ENCODE measurements around the gene TFIP11.

Gene TFIP11

DNA sequence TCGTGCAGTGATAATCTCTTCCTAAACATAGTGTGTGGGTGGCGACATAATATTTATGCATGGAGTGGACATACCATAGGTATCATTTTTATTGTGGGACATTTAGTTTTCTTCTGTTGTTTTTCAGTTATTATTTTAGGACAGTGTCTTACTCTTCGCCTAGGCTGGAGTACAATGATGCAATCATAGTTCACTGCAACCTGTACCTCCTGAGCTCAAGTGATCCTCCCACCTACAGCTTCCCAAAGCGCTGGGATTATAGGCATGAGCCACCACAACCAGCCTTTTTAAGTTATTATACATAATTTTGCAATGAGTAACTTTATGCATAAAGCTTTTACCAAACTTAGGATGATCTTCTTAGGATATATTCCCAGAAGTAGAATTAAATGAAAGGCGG lies 25.9 kb downstream of the TFIP11 start:
- Histone ChIP-seq H3K4me3 (replicated peaks; ENCODE audit: insufficient read depth, low read length) (no peak overlapping the region), H3K27me3 (ENCODE audit: insufficient read depth, poor library complexity, severe bottlenecking) (no peaks in the 10 kb centered on the region), H3K27ac (replicated peaks) (no peak overlapping the region)
- no peak for DNase-seq (ENCODE audit: low read depth in 1 of 2, low spot score in 1 of 2)
- TF ChIP-seq SPI1 (IDR thresholded peaks at IDR 0.05; ENCODE audit: borderline replicate concordance, low read depth) (no peak), CTCF (IDR thresholded peaks at IDR 0.05; ENCODE audit: insufficient read depth, low read length) (no peak), POLR2AphosphoS5 (IDR thresholded peaks at IDR 0.05; ENCODE audit: low read depth) (no peak), GABPA (IDR thresholded peaks at IDR 0.05; ENCODE audit: low read depth) (no peak)
- TF ChIP-seq, protein P1, sequence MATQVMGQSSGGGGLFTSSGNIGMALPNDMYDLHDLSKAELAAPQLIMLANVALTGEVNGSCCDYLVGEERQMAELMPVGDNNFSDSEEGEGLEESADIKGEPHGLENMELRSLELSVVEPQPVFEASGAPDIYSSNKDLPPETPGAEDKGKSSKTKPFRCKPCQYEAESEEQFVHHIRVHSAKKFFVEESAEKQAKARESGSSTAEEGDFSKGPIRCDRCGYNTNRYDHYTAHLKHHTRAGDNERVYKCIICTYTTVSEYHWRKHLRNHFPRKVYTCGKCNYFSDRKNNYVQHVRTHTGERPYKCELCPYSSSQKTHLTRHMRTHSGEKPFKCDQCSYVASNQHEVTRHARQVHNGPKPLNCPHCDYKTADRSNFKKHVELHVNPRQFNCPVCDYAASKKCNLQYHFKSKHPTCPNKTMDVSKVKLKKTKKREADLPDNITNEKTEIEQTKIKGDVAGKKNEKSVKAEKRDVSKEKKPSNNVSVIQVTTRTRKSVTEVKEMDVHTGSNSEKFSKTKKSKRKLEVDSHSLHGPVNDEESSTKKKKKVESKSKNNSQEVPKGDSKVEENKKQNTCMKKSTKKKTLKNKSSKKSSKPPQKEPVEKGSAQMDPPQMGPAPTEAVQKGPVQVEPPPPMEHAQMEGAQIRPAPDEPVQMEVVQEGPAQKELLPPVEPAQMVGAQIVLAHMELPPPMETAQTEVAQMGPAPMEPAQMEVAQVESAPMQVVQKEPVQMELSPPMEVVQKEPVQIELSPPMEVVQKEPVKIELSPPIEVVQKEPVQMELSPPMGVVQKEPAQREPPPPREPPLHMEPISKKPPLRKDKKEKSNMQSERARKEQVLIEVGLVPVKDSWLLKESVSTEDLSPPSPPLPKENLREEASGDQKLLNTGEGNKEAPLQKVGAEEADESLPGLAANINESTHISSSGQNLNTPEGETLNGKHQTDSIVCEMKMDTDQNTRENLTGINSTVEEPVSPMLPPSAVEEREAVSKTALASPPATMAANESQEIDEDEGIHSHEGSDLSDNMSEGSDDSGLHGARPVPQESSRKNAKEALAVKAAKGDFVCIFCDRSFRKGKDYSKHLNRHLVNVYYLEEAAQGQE (IDR thresholded peaks at IDR 0.05; ENCODE audit: insufficient replicate concordance, low read depth), result no peak

GRCh38 chr22:26485806-26486390 lies 26.4 kb downstream of the TFIP11 start:
- no peaks in the 10 kb centered on the region for H3K27me3 ChIP-seq (ENCODE audit: insufficient read depth, poor library complexity, severe bottlenecking)
- no peak overlapping the region for H3K4me3 ChIP-seq (replicated peaks; ENCODE audit: insufficient read depth, low read length)
- no peak for DNase-seq (ENCODE audit: low read depth in 1 of 2, low spot score in 1 of 2)
- TF ChIP-seq, protein P1 (IDR thresholded peaks at IDR 0.05; ENCODE audit: insufficient replicate concordance, low read depth), result no peak
- TF ChIP-seq CTCF (IDR thresholded peaks at IDR 0.05; ENCODE audit: insufficient read depth, low read length) (no peak), SPI1 (IDR thresholded peaks at IDR 0.05; ENCODE audit: borderline replicate concordance, low read depth) (no peak), GABPA (IDR thresholded peaks at IDR 0.05; ENCODE audit: low read depth) (no peak), POLR2AphosphoS5 (IDR thresholded peaks at IDR 0.05; ENCODE audit: low read depth) (no peak)
- H3K27ac ChIP-seq (replicated peaks), result no peak overlapping the region

DNA sequence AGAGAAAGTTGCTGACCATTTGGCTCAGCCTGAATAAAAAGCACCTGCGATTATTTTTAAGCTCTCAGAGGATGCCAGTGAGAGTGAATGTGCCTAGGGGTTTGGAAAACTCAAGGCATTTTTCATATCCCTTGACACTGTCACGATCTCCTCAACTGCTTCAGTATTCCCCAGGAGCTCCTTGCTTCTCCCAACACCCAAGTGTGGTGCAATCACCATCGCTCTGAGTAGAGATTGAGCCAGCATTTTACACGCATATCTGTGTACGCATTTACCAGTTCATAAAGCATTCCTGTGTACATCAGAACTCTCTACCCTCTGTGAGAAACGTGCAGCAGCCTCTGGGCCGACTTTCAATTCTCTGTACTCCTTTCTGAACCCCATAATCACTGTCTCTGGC lies 27.3 kb downstream of the TFIP11 start:
- no peak for TF ChIP-seq SPI1 (IDR thresholded peaks at IDR 0.05; ENCODE audit: borderline replicate concordance, low read depth)
- TF ChIP-seq, protein P1 (IDR thresholded peaks at IDR 0.05; ENCODE audit: insufficient replicate concordance, low read depth), result no peak
- TF ChIP-seq POLR2AphosphoS5 (IDR thresholded peaks at IDR 0.05; ENCODE audit: low read depth), result no peak
- TF ChIP-seq CTCF (IDR thresholded peaks at IDR 0.05; ENCODE audit: insufficient read depth, low read length), result no peak
- no peak for TF ChIP-seq GABPA (IDR thresholded peaks at IDR 0.05; ENCODE audit: low read depth)
- no peak overlapping the region for H3K4me3 ChIP-seq (replicated peaks; ENCODE audit: insufficient read depth, low read length)
- H3K27me3 ChIP-seq (ENCODE audit: insufficient read depth, poor library complexity, severe bottlenecking), result no peaks in the 10 kb centered on the region
- H3K27ac ChIP-seq (replicated peaks), result peak overlapping the region; percentile 49
- DNase-seq (ENCODE audit: low read depth in 1 of 2, low spot score in 1 of 2), result no peak

Measured in HL-60 (cell line).